Type B pancreatic cell (in vitro differentiated cells): ENCODE measurements around the gene NUDC. TPM values are rescaled to one million over a fixed set of nuclear protein-coding genes. Genes with fewer than 3 reads are reported as not detected.
"Not testable (repeated sequence)": the region's sequence is repeated elsewhere in the genome, so short reads cannot be mapped to it uniquely, and the experiment has no call there.

Source experiments
- DNase-seq: peaks from one replicate; pipeline ENCODE4 v3.0.0; 2021; ENCODE audit warnings: mixed read lengths; ENCODE audit not compliant: unreplicated experiment; ENCODE audit errors: extremely low spot score
- H3K27ac Mint-ChIP-seq: 2 replicates; pipeline ENCODE4 v1.8.0; 2021; ENCODE audit warnings: mild to moderate bottlenecking, mixed read lengths
- H3K27me3 Mint-ChIP-seq: 2 replicates; pipeline ENCODE4 v1.8.0; 2021; ENCODE audit warnings: mixed read lengths
- H3K36me3 Mint-ChIP-seq: 2 replicates; pipeline ENCODE4 v1.8.0; 2021; ENCODE audit warnings: mixed read lengths
- H3K4me1 Mint-ChIP-seq: one replicate; pipeline ENCODE4 v1.8.0; 2021; ENCODE audit warnings: mixed read lengths; ENCODE audit not compliant: unreplicated experiment
- H3K4me3 Mint-ChIP-seq: 2 replicates; pipeline ENCODE4 v1.8.0; 2021; ENCODE audit warnings: mild to moderate bottlenecking, mixed read lengths
- H3K9me3 Mint-ChIP-seq: 2 replicates; pipeline ENCODE4 v1.8.0; 2021; ENCODE audit warnings: mixed read lengths
- CTCF ChIP-seq: fragments of 200-600 bp; sonication (generic); conservative IDR thresholded peaks from 2 replicates; pipeline ENCODE4 v1.5.0; 2021; ENCODE audit warnings: antibody characterized with exemption, mild to moderate bottlenecking
- total RNA-seq: library from RNA; stranded (reverse); gene quantifications from 2 replicates; pipeline ENCODE4 v1.2.1, GENCODE V29; 2021; ENCODE audit warnings: low replicate concordance

Gene NUDC
- total RNA-seq, 1 donor from 2014 or later: 82.7 TPM

GRCh38 chr1:26942656-26943055 is 21.1 kb downstream of the NUDC start:
- no peak overlapping the region for H3K27ac Mint-ChIP-seq
- no peaks in the 10 kb centered on the region for H3K4me1 Mint-ChIP-seq
- H3K9me3 Mint-ChIP-seq: no peaks in the 10 kb centered on the region
- H3K4me3 Mint-ChIP-seq: no peak overlapping the region
- H3K36me3 Mint-ChIP-seq: peaks cover 25% of the 10 kb centered on the region
- no peak for TF ChIP-seq CTCF
- H3K27me3 Mint-ChIP-seq: no peaks in the 10 kb centered on the region
- no peak for DNase-seq

GRCh38 chr1:26945138-26945537 is 23.6 kb downstream of the NUDC start:
- Mint-ChIP-seq H3K9me3 (no peaks in the 10 kb centered on the region), H3K27me3 (no peaks in the 10 kb centered on the region), H3K36me3 (peaks cover 21% of the 10 kb centered on the region), H3K4me3 (no peak overlapping the region), H3K4me1 (no peaks in the 10 kb centered on the region), H3K27ac (peak overlapping the region; percentile 45)
- DNase-seq: no peak
- TF ChIP-seq CTCF: no peak

- peaks cover 3% of the 10 kb centered on the region for H3K4me1 Mint-ChIP-seq
- H3K4me3 Mint-ChIP-seq: no peak overlapping the region
- TF ChIP-seq CTCF: no peak
- H3K27ac Mint-ChIP-seq: no peak overlapping the region
- H3K36me3 Mint-ChIP-seq: peaks cover 24% of the 10 kb centered on the region
- no peaks in the 10 kb centered on the region for H3K27me3 Mint-ChIP-seq
- no peaks in the 10 kb centered on the region for H3K9me3 Mint-ChIP-seq
- no peak for DNase-seq
Observed at GRCh38 chr1:26945728-26946127, 24.2 kb downstream of the NUDC start.

- Mint-ChIP-seq H3K27me3 (no peaks in the 10 kb centered on the region), H3K36me3 (peaks cover 26% of the 10 kb centered on the region), H3K27ac (no peak overlapping the region), H3K4me1 (peaks cover 5% of the 10 kb centered on the region), H3K4me3 (no peak overlapping the region), H3K9me3 (no peaks in the 10 kb centered on the region)
- no peak for TF ChIP-seq CTCF
- DNase-seq: no peak
Observed at GRCh38 chr1:26946270-26946669, 24.7 kb downstream of the NUDC start.

GRCh38 chr1:26948725-26949057 is 27.1 kb downstream of the NUDC start:
- H3K9me3 Mint-ChIP-seq, H3K4me3 Mint-ChIP-seq, H3K4me1 Mint-ChIP-seq, H3K27ac Mint-ChIP-seq, H3K27me3 Mint-ChIP-seq, DNase-seq: not testable (repeated sequence)
- H3K36me3 Mint-ChIP-seq: peaks cover 12% of the 10 kb centered on the region

GRCh38 chr1:26949266-26949925 is 27.9 kb downstream of the NUDC start:
- H3K9me3 Mint-ChIP-seq: no peaks in the 10 kb centered on the region
- H3K4me1 Mint-ChIP-seq: peaks cover 5% of the 10 kb centered on the region
- no peak for TF ChIP-seq CTCF
- peak overlapping the region; percentile 33 for H3K27ac Mint-ChIP-seq
- DNase-seq: no peak
- no peak overlapping the region for H3K4me3 Mint-ChIP-seq
- H3K36me3 Mint-ChIP-seq: peaks cover 12% of the 10 kb centered on the region
- H3K27me3 Mint-ChIP-seq: no peaks in the 10 kb centered on the region
